Caco-2 (cell line): Measurements from ENCODE around the gene RRBP1. TPM values are rescaled to one million over a fixed set of nuclear protein-coding genes. Genes with fewer than 3 reads are reported as not detected.

ENCODE experiments used
- BruUV-seq: library from RNA; stranded (reverse); fragments of 400-500 nt; replicated peaks from 2 replicates; lab custom pipeline; 2021; lab: Mats Ljungman, UMichigan
- CTCF ChIA-PET: fragments of 300-600 bp; sonication (Branson Sonifier 250); formaldehyde crosslinking; loops from one replicate; lab custom pipeline; 2022; ENCODE audit warnings: antibody characterized with exemption; lab: Charles Lee
- POLR2A ChIA-PET: fragments of 300-600 bp; sonication (Branson Sonifier 250); formaldehyde crosslinking; loops from one replicate; lab custom pipeline; 2022; ENCODE audit warnings: antibody characterized with exemption; lab: Charles Lee
- DNase-seq, 2 experiments: peaks; one replicate each; pipeline versions ENCODE4 v3.0.0 to v3.0.0-alpha.2; 2020 to 2022
- H3K27me3 ChIP-seq: replicated peaks from 2 replicates; pipeline ENCODE4 v1.6.0; 2011; ENCODE audit warnings: low read length; ENCODE audit not compliant: control insufficient read depth, insufficient read depth
- H3K36me3 ChIP-seq: 2 replicates; pipeline ENCODE4 v1.5.1; 2011; ENCODE audit warnings: low read length; ENCODE audit not compliant: control insufficient read depth, insufficient read depth
- H3K4me1 ChIP-seq: fragments of 250-450 bp; sonication (Bioruptor Pico); 2 replicates; pipeline ENCODE4 v1.5.1; 2020; ENCODE audit warnings: mild to moderate bottlenecking
- H3K4me3 ChIP-seq: 2 replicates; pipeline ENCODE4 v1.5.1; 2011; ENCODE audit warnings: low read depth, mild to moderate bottlenecking, control low read depth, low read length
- H3K9me3 ChIP-seq: fragments of 250-450 bp; sonication (Bioruptor Pico); 2 replicates; pipeline ENCODE4 v1.5.1; 2020; ENCODE audit warnings: mild to moderate bottlenecking, moderate library complexity
- H3K27ac Mint-ChIP-seq: one replicate; pipeline ENCODE4 v1.8.0; 2022; ENCODE audit warnings: mixed read lengths; ENCODE audit not compliant: unreplicated experiment
- H3K27me3 Mint-ChIP-seq: one replicate; pipeline ENCODE4 v1.8.0; 2022; ENCODE audit warnings: mixed read lengths; ENCODE audit not compliant: insufficient read depth, unreplicated experiment
- H3K36me3 Mint-ChIP-seq: one replicate; pipeline ENCODE4 v1.8.0; 2022; ENCODE audit warnings: mild to moderate bottlenecking, mixed read lengths; ENCODE audit not compliant: insufficient read depth, unreplicated experiment
- H3K4me1 Mint-ChIP-seq: one replicate; pipeline ENCODE4 v1.8.0; 2022; ENCODE audit warnings: low read depth, mixed read lengths; ENCODE audit not compliant: unreplicated experiment
- H3K4me3 Mint-ChIP-seq: one replicate; pipeline ENCODE4 v1.8.0; 2022; ENCODE audit warnings: mild to moderate bottlenecking, moderate library complexity, mixed read lengths; ENCODE audit not compliant: unreplicated experiment
- H3K9me3 Mint-ChIP-seq: one replicate; pipeline ENCODE4 v1.8.0; 2022; ENCODE audit warnings: mixed read lengths; ENCODE audit not compliant: unreplicated experiment
- CTCF ChIP-seq, 2 experiments: fragments of 200-600 bp in 1 of 2; IDR thresholded peaks; 1 replicate in 1 of 2; 2 replicates in 1 of 2; pipeline versions ENCODE4 v1.5.1 to v1.8.0; 2011 to 2022; ENCODE audit warnings: antibody characterized with exemption in 1 of 2, control low read depth in 1 of 2, inconsistent platforms in 1 of 2, low read depth in 1 of 2, low read length in 1 of 2, mild to moderate bottlenecking in 1 of 2, moderate library complexity in 1 of 2; ENCODE audit not compliant: insufficient read depth in 1 of 2, severe bottlenecking in 1 of 2, unreplicated experiment in 1 of 2
- intact Hi-C: fragments of 100-400 bp; cut with micrococcal nuclease; formaldehyde crosslinking; loops from one replicate; pipeline ENCODE4 v1.10.0; 2022; ENCODE audit not compliant: unreplicated experiment
- total RNA-seq: library from RNA; stranded (reverse); gene quantifications from 2 replicates; pipeline ENCODE4 v1.2.3, GENCODE V29; 2022

The RRBP1 gene
- total RNA-seq, 1 experiment from 2014 or later: 758 TPM

GRCh38 chr20:17631576-17632319 is 50.3 kb downstream of the RRBP1 start:
- peaks cover 36% of the 10 kb centered on the region for H3K36me3 ChIP-seq
- H3K9me3 Mint-ChIP-seq: no peaks in the 10 kb centered on the region
- no peaks in the 10 kb centered on the region for H3K4me1 ChIP-seq
- no peak overlapping the region for H3K4me3 Mint-ChIP-seq
- peaks cover 5% of the 10 kb centered on the region for H3K4me1 Mint-ChIP-seq
- H3K9me3 ChIP-seq: no peaks in the 10 kb centered on the region
- peak in 1 of 2 experiments; percentile 43 for DNase-seq
- ChIA-PET POLR2A (interaction anchor here (0.6 to 0.8 kb wide), 2 partner anchors 100 to 190 kb away, joined by 3 read pairs; partner anchors contain the start of gene BFSP1), CTCF (no interaction called here)
- no peak overlapping the region for H3K4me3 ChIP-seq
- H3K36me3 Mint-ChIP-seq: peaks cover 99% of the 10 kb centered on the region
- H3K27me3 ChIP-seq: no peaks in the 10 kb centered on the region
- TSS peak; percentile 3 for BruUV-seq
- no peaks in the 10 kb centered on the region for H3K27me3 Mint-ChIP-seq
- TF ChIP-seq CTCF (IDR thresholded peaks at IDR 0.05; ENCODE audit: insufficient read depth in 1 of 2, low read depth in 1 of 2, low read length in 1 of 2, severe bottlenecking in 1 of 2, unreplicated experiment in 1 of 2): no peak
- intact Hi-C loops: no loop called here
- peak overlapping the region; percentile 57 for H3K27ac Mint-ChIP-seq

GRCh38 chr20:17630806-17631195 is 51.2 kb downstream of the RRBP1 start:
- Mint-ChIP-seq H3K9me3 (no peaks in the 10 kb centered on the region), H3K4me3 (peak overlapping the region; percentile 9), H3K4me1 (peaks cover 5% of the 10 kb centered on the region), H3K27ac (peak overlapping the region; percentile 57), H3K27me3 (no peaks in the 10 kb centered on the region), H3K36me3 (peaks cover 99% of the 10 kb centered on the region)
- CTCF ChIA-PET: no interaction called here
- POLR2A ChIA-PET: interaction anchor here (0.6 kb wide), 1 partner anchor 99 kb away, joined by 3 read pairs; the partner anchor contains the start of gene BFSP1
- no peaks in the 10 kb centered on the region for H3K27me3 ChIP-seq
- H3K36me3 ChIP-seq: peaks cover 32% of the 10 kb centered on the region
- TF ChIP-seq CTCF (IDR thresholded peaks at IDR 0.05; ENCODE audit: insufficient read depth in 1 of 2, low read depth in 1 of 2, low read length in 1 of 2, severe bottlenecking in 1 of 2, unreplicated experiment in 1 of 2): no peak
- no TSS peak for BruUV-seq
- H3K4me1 ChIP-seq: no peaks in the 10 kb centered on the region
- no peak for DNase-seq
- no peak overlapping the region for H3K4me3 ChIP-seq
- intact Hi-C loops: no loop called here
- H3K9me3 ChIP-seq: no peaks in the 10 kb centered on the region

- intact Hi-C loops: no loop called here
- Histone ChIP-seq H3K4me1 (no peaks in the 10 kb centered on the region), H3K9me3 (no peaks in the 10 kb centered on the region), H3K36me3 (peaks cover 29% of the 10 kb centered on the region), H3K27me3 (no peaks in the 10 kb centered on the region), H3K4me3 (no peak overlapping the region)
- ChIA-PET POLR2A (no interaction called here), CTCF (no interaction called here)
- peaks cover 99% of the 10 kb centered on the region for H3K36me3 Mint-ChIP-seq
- no peak overlapping the region for H3K4me3 Mint-ChIP-seq
- no peak for DNase-seq
- H3K4me1 Mint-ChIP-seq: peaks cover 5% of the 10 kb centered on the region
- TF ChIP-seq CTCF (IDR thresholded peaks at IDR 0.05; ENCODE audit: insufficient read depth in 1 of 2, low read depth in 1 of 2, low read length in 1 of 2, severe bottlenecking in 1 of 2, unreplicated experiment in 1 of 2): no peak
- no TSS peak for BruUV-seq
- H3K27me3 Mint-ChIP-seq: no peaks in the 10 kb centered on the region
- H3K27ac Mint-ChIP-seq: peak overlapping the region; percentile 42
- H3K9me3 Mint-ChIP-seq: no peaks in the 10 kb centered on the region
These were observed 51.8 kb downstream of the RRBP1 start for GRCh38 chr20:17630151-17630805.
